T47D (cell line): ENCODE data around the gene KLHL26.

ENCODE experiments used
- DNase-seq, 2 experiments: peaks; one replicate each; pipeline versions ENCODE4 v3.0.0 to v3.0.0-alpha.2; 2011 to 2012; ENCODE audit warnings: low read depth in 1 of 2, low spot score in 1 of 2
- JUND ChIP-seq: IDR thresholded peaks from 2 replicates; pipeline ENCODE4 v1.6.1; 2012; ENCODE audit warnings: low read depth
- in situ Hi-C: cut with HindIII; loops from 2 replicates; pipeline ENCODE4 v1.10.0; 2016; ENCODE audit warnings: low sequenced_read_pairs, low pct_unique_long_range_greater_than_20kb

Gene KLHL26

GRCh38 chr19:18612051-18612771, 24.6 kb upstream of the KLHL26 start:
- DNase-seq = no peak
- in situ Hi-C loops = no loop called here
- no peak for TF ChIP-seq JUND

- in situ Hi-C loops = no loop called here
- DNase-seq = no peak
- no peak for TF ChIP-seq JUND
These were observed 23.8 kb upstream of the KLHL26 start, which contains the start of gene TMEM59L for GRCh38 chr19:18612772-18613588. Gene TMEM59L (plus strand): TSS chr19:18612870. CDS start chr19:18612959, 89 bp downstream.

- DNase-seq = no peak
- TF ChIP-seq JUND = no peak
- in situ Hi-C loops = no loop called here
These were observed 23.1 kb upstream of the KLHL26 start for GRCh38 chr19:18613589-18614234.

- in situ Hi-C loops = no loop called here
- no peak for DNase-seq
- no peak for TF ChIP-seq JUND
These were observed 20.8 kb upstream of the KLHL26 start for GRCh38 chr19:18616023-18616422.

DNA sequence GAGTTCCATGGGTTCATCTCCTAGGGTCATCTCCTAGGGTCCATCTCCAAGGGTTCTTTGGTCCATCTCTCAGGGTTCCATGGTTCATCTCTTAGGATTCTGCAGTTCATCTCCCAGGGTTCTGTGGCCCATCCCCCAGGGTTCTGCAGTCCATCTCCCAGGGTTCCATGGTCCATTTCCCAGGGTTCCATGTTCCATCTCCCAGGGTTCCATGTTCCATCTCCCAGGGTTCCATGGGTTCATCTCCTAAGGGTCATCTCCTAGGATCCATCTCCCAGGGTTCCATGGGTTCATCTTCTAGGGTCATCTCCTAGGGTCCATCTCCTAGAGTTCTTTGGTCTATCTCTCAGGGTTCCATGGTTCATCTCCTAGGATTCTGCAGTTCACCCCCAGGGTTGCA, 19.3 kb upstream of the KLHL26 start:
- TF ChIP-seq JUND = no peak
- in situ Hi-C loops = no loop called here
- DNase-seq = no peak

- in situ Hi-C loops = no loop called here
- no peak for DNase-seq
- TF ChIP-seq JUND = no peak
These were observed 18.6 kb upstream of the KLHL26 start for GRCh38 chr19:18618236-18618635.

DNA sequence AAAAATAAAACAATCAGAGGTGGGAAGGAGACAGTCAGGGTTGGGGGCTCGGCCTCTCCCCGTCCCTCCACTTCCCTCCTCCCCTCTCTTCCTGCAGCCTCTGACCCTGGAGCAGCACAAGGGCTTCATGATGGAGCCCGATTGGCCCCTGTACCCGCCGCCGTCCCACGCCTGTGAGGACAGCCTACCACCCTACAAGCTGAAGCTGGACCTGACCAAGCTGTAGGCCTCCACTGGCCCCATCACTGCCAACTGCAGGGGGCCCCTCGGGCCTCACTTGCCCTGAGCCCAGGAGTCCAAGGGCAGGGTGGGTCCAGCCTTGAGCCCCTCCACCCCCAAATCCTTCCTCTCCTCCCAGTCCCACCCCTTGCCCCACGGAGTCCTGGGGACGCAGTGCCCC, 16.5 kb upstream of the KLHL26 start:
- no peak for TF ChIP-seq JUND
- DNase-seq = no peak
- in situ Hi-C loops = no loop called here

GRCh38 chr19:18620902-18621301, 15.9 kb upstream of the KLHL26 start:
- in situ Hi-C loops = no loop called here
- no peak for DNase-seq
- no peak for TF ChIP-seq JUND

DNA sequence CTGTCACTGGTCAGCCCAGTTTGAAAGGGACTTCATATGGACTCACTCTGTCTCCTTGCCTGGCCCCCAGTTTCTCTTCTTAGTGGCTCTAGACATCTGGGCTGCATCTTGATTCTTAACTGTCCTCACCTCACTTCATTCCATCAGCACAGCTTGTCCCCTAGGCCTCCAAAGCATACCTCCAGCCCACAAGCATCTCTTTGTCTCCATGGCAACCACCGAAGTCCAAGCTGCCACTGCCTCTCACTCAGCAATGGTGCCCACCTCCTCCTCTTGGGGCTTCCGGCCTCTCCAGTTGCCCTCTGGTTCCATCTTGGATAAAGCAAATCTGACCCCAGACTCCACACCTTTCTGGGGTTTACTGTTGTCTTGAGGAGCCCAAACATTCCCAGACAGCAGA, 9.9 kb upstream of the KLHL26 start:
- no peak for DNase-seq
- in situ Hi-C loops = no loop called here
- TF ChIP-seq JUND = no peak

- in situ Hi-C loops = no loop called here
- no peak for DNase-seq
- TF ChIP-seq JUND = no peak
These were observed 7.4 kb upstream of the KLHL26 start for GRCh38 chr19:18629166-18630088.

- in situ Hi-C loops = no loop called here
- no peak for TF ChIP-seq JUND
- no peak for DNase-seq
These were observed 3.5 kb upstream of the KLHL26 start for GRCh38 chr19:18633321-18633720.
